Tibial nerve (tissue), 3 donors: ENCODE results near the gene NTM.

Experiments used
- POLR2A ChIP-seq, 2 donors: fragments of 450-650 bp; IDR thresholded peaks; one replicate each; pipeline ENCODE4 v1.6.1; 2017; ENCODE audit warnings: antibody characterized with exemption in 2 of 2, mild to moderate bottlenecking in 2 of 2, moderate library complexity in 2 of 2
- TF ChIP-seq, protein P1 (sequence below), 5 experiments: fragments of 200-600 bp in 3 of 5; fragments of 450-650 bp in 2 of 5; sonication (generic) in 3 of 5; IDR thresholded peaks; one replicate each; pipeline ENCODE4 v1.5.1; 2016 to 2019; ENCODE audit warnings: antibody characterized with exemption in 5 of 5, mild to moderate bottlenecking in 3 of 5, moderate library complexity in 2 of 5

DNA sequence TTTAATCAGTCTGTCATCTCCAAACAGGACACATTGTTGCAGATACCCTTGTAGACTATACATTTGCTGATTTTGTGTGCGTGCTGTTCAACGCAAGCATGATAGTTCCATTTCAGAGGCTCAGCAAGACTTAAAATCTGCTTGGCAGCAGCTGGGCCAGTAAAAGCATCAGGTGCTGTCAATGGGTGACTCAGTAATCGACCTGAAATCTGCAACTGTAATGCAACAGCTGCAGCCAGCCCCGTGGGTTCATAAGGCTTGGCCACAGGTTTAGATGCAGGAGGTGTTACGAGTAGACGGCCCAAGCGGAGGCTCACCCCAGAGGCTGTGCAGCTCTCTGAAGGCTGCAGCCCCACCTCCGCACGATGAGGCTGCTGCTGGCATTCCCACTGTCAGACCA, 84.6 kb downstream of the NTM start:
- TF ChIP-seq, protein P1, sequence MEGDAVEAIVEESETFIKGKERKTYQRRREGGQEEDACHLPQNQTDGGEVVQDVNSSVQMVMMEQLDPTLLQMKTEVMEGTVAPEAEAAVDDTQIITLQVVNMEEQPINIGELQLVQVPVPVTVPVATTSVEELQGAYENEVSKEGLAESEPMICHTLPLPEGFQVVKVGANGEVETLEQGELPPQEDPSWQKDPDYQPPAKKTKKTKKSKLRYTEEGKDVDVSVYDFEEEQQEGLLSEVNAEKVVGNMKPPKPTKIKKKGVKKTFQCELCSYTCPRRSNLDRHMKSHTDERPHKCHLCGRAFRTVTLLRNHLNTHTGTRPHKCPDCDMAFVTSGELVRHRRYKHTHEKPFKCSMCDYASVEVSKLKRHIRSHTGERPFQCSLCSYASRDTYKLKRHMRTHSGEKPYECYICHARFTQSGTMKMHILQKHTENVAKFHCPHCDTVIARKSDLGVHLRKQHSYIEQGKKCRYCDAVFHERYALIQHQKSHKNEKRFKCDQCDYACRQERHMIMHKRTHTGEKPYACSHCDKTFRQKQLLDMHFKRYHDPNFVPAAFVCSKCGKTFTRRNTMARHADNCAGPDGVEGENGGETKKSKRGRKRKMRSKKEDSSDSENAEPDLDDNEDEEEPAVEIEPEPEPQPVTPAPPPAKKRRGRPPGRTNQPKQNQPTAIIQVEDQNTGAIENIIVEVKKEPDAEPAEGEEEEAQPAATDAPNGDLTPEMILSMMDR (IDR thresholded peaks at IDR 0.05): no peak
- TF ChIP-seq POLR2A (IDR thresholded peaks at IDR 0.05): no peak
